HG02852 (cell line): Measurements from ENCODE around the gene VSTM2L.

Source experiments
- ATAC-seq: cut with Tn5 transposase; IDR thresholded peaks from one replicate; pipeline ENCODE4 v1.9.1; 2021; ENCODE audit warnings: mild to moderate bottlenecking, moderate library complexity; ENCODE audit not compliant: unreplicated experiment

The VSTM2L gene

DNA sequence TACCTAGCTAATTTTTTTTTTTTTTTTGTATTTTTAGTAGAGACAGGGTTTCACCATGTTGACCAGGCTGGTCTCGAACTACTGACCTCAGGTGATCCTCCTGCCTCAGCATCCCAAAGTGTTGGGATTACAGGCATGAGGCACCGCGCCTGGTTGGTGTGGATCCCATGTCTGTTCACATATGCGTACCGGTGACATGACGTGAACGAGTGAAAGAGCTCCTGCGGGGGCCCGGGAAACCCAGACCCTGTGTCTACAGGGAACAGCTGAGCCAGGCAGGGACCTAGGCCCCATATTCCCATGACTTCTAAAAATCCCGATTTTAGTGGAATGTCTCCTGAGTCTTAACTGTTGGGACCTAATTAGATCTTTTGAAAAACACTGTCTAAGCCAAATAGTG lies 33.1 kb downstream of the VSTM2L start:
- no peak for ATAC-seq

DNA sequence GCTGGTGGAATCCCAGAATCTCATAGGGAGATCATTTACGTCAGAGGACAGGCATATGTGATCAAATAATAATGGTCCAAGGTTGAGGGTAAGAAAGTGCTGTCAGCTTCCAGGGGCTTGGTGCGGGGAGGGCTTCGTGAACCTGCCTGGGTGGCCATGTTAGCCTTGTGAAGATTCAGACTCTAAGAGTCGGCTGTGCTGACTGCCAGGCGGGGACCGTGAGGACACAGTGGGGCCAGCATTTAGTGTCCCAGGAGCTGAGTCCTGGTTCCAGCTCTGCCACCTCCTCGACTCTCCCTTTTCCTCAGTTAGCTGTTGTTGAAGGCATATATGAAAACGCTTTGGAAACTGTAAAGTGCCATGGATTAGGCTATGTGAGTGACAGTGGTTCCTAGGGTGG lies 33.5 kb downstream of the VSTM2L start:
- ATAC-seq = no peak

DNA sequence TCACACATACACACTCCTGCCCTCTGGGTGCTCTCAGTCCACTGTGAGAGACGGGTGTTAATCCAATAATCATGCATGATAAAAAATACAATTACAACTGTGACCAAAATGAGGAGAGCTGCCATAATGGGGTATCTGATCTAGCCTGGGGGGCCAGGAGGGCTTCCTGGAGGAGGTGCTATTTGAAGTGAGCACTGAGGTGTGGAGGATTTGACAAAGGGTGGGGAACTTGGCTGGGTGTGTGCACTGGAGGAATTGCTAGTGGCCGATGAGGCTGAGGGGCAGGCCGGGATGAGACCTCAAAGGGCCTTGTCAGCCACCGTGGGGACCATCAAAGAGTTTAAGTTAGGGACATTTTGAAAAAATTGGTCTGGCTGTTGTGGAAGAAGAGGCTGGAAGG lies 34.8 kb downstream of the VSTM2L start:
- no peak for ATAC-seq

DNA sequence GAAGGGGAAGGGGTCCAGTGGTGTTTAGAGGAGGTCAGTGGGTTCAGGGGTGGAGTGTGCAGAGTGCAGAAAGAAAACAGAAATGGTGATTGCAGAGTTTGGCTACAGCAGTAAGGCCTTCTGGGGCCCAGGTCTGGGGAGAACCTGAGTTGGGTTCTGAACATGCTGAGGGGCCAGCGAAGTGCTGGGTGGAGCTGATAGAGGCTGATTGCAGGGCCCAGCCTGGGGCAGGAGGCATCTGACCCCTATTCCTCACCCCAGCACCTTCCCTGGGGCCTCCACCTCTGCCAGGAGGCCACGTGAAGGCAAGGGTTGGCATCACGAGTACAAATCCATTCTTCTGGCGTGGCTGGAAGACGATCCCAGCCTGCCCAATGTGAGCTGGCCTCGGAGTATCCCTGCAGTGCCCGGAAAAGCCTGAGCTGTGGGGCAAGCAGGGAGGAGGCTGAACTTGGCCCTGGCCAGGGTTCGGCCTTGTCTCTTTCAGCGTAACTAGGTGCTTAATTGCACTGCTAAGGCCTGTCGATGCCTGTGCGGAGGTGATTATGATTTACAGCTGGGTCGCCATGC lies 35.3 kb downstream of the VSTM2L start:
- no peak for ATAC-seq

GRCh38 chr20:37938954-37939353 lies 36.0 kb downstream of the VSTM2L start:
- no peak for ATAC-seq

- no peak for ATAC-seq
Observed at GRCh38 chr20:37939701-37940560, 37.0 kb downstream of the VSTM2L start.

DNA sequence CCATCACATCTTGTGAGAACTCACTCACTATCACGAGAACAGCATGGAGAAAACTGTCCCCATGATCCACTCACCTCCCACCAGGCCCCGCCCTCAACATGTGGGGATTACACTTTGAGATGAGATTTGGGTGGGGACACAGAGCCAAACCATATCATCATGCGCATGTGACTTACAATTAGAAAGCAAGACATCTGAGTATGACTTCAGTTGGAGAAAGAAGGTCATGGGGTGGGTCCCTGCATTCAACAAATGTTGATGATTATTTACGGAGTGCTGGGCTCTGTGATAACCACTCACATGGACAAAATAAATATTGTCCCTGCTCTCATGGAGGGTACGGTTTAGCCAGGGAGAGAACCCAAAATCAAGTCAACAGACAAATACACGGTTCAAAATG lies 37.9 kb downstream of the VSTM2L start:
- ATAC-seq = no peak

- no peak for ATAC-seq
Observed at GRCh38 chr20:37941332-37941731, 38.4 kb downstream of the VSTM2L start.

DNA sequence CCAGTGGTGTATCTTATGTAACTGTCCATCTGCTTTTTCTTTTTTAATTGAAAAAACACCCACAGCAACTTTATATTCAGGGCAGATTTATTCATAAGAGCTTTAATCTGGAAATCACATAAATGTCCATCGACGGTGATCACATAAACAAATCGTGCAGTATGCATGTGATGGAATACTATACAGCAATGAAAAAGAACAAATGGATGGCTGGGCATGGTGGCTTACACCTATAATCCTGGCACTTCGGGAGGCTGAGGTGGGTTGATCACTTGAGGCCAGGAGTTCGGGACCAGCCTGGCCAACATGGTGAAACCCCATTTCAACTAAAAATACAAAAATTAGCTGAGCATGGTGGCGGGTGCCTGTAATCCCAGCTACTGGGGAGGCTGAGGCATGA lies 39.1 kb downstream of the VSTM2L start:
- no peak for ATAC-seq

- ATAC-seq = no peak
Observed at GRCh38 chr20:37943033-37943432, 40.1 kb downstream of the VSTM2L start.

DNA sequence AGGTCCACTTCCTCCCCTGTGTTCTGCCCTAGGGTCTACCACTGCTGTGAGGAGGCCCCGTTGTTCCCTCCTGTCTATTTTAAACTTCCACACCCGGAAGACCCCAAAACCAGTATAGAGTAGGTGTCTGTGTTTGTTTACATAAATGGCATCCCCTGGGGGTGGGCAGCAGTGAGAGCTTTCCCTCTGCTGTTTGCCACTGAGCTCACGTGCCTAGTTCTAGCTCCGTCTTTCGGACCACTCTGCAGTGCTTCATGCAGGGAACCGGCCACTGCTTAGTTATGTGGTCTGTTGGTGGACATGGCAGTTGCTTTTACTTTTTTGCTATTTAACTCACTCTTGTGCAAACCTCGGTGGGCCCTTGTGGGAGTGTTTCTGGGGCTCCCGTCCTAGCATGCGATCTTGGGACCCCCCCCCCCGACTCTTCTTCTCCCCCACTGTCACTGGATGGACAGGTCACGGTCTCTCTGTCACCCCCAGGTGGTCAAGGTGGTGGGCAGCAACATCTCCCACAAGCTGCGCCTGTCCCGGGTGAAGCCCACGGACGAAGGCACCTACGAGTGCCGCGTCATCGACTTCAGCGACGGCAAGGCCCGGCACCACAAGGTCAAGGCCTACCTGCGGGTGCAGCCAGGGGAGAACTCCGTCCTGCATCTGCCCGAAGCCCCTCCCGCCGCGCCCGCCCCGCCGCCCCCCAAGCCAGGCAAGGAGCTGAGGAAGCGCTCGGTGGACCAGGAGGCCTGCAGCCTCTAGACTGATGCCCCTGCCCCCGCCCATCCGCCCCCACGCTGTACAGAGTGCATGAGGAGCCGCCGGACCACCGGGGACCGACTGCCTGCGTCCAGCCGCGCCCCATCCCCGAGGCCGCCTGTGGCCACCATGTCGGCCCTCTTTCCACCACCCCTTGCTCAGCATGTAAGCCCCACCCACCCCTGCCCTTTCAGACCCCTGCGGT lies 40.9 kb downstream of the VSTM2L start:
- no peak for ATAC-seq

DNA sequence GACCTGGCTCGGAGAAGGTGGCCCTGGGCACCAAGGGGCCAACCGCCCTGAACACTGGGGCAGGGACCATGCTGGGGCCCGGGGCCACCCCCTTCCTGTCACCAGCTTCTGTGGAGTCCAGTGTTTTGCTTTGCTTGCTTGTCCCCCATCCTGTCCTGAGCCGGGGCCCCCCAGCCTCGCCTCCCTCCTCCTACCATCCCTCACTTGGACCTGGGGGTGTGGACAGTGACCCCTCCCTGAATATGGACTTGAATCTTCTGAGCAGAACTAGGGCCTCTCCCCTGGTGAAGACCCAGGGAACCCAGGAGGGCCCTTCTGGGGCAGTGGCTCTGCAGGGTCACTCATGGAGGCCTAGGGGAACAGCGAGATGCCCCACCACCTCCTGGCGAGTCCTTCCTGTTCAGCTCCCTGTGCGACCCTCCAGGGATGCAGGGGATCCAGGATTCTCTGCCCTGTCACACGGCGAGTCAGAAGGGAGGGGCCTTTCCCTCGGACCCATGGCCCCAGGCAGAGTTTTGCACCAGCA lies 41.6 kb downstream of the VSTM2L start:
- no peak for ATAC-seq

- no peak for ATAC-seq
Observed at GRCh38 chr20:37945091-37945547, 42.2 kb downstream of the VSTM2L start.

GRCh38 chr20:37946946-37947345 lies 44.0 kb downstream of the VSTM2L start:
- no peak for ATAC-seq

- no peak for ATAC-seq
Observed at GRCh38 chr20:37947943-37948342, 45.0 kb downstream of the VSTM2L start.

DNA sequence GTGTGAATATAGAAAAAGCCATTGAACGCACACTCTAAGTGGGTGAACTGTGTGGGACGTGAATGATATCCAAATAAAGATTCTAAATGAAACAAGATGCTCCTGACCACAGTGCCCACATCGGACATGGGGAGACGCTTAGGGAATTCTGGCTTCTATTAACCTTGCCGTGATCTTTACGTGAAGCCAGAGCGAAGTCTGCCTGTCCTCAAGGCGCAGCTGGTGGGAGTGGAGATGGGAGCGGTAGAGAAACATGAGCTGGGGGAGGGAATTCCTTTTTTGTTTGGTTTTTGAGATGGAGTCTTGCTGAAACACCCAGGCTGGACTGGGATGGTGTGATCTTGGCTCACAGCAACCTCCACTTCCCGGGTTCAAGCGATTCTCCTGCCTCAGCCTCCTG lies 46.0 kb downstream of the VSTM2L start:
- ATAC-seq = no peak

DNA sequence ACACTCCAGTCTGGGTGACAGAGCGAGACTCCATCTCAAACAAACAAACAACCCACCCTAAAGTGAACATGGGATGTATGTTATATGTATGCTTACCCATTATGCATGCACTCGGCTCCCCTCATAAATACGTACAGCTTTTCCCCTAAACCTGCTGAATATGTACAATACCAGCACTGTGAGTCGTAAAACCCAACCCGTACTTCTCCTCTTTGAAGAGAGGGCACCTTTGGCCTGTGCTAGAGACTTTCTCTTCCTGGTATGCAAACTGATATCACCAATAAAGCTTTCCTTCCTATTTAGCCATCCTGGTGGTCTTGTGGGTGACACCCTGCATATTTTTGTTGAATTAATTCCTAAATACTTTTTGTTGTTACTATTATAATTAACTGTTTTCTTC lies 51.3 kb downstream of the VSTM2L start:
- no peak for ATAC-seq

GRCh38 chr20:37954626-37955025 lies 51.7 kb downstream of the VSTM2L start:
- ATAC-seq = no peak

- ATAC-seq = no peak
Observed at GRCh38 chr20:37955511-37955910, 52.6 kb downstream of the VSTM2L start.

DNA sequence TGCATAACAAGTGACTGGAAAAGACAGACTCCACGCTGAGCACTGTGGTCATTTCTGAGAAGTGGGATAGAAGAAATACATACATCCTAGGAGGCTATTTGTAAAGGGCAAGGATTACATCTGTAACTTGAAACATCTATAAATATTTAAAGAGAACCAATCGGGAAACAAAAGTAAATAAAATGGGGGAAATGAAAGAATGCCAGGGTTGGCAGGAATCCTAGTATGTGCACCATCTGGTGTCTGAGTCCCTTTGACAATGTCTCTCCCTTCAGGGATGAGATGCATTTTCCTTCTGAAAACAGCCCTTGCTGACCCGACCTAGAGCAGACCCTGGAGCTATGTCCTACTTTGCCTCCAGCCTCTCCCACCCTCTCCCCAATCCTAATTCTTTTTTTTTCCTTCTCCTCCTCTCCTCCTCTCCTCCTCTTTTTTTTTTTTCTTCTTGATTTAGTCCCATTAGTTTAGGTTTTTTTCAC lies 53.2 kb downstream of the VSTM2L start:
- ATAC-seq = no peak
